ENCODE measurements around the gene PRDX5.

The PRDX5 gene

DNA sequence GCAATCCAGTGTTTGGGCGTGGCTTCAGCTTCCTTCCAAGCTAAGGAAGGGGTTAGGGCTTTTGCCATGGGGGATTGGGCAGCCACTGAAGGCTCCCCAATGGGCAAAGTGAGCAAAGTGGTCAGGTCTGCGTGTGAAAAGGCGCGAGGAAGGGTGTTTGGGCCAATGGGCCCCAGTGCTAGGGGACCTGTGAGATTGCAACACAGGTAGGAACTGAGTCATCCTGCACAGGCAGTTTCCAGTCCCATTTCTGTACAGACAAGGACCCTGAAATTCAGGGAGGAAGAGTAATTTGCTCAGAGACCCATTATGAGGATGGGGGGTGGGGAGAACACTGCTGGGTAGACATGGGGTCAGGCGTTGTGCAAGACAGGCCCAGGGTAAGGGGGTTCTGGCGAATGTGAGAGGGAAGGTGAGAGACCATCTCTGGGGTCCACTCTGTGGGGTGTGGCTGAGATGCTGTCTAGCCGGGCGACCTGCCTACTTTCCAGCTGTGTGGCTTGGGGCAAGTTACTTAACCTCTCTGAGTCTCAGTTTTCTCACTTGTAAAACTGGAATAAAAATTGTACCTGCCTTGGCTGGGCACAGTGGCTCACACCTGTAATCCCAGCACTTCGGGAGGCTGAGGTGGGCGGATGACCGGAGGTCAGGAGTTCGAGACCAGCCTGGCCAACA lies 29.4 kb downstream of the PRDX5 start:
- no peak for DNase-seq (ENCODE audit: low spot score)

- no peak for DNase-seq (ENCODE audit: low spot score)
Measured at GRCh38 chr11:64348383-64349024, 30.6 kb downstream of the PRDX5 start.

- no peak for DNase-seq (ENCODE audit: low spot score)
Measured at GRCh38 chr11:64349025-64349387, 31.1 kb downstream of the PRDX5 start.

DNA sequence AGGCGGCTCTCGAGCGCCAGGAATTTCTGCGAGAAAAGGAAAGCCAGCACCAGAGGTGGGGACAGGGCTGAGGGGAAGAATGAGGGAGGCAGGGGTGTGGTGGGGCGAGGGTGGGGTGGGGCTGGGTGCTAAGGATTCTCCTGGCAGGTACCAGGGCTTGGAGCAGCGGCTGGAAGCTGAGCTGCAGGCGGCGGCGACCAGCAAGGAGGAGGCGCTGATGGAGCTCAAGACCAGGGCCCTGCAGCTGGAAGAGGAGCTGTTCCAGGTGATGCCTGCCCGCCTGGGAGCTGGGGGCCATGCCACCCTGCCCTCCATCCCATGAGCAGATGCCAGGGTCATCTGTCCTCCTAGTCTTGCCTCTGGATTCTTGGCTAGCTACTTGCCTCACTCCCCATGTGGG lies 31.5 kb downstream of the PRDX5 start:
- DNase-seq (ENCODE audit: low spot score), result no peak

GRCh38 chr11:64351136-64351631 lies 33.3 kb downstream of the PRDX5 start:
- DNase-seq (ENCODE audit: low spot score), result no peak

DNA sequence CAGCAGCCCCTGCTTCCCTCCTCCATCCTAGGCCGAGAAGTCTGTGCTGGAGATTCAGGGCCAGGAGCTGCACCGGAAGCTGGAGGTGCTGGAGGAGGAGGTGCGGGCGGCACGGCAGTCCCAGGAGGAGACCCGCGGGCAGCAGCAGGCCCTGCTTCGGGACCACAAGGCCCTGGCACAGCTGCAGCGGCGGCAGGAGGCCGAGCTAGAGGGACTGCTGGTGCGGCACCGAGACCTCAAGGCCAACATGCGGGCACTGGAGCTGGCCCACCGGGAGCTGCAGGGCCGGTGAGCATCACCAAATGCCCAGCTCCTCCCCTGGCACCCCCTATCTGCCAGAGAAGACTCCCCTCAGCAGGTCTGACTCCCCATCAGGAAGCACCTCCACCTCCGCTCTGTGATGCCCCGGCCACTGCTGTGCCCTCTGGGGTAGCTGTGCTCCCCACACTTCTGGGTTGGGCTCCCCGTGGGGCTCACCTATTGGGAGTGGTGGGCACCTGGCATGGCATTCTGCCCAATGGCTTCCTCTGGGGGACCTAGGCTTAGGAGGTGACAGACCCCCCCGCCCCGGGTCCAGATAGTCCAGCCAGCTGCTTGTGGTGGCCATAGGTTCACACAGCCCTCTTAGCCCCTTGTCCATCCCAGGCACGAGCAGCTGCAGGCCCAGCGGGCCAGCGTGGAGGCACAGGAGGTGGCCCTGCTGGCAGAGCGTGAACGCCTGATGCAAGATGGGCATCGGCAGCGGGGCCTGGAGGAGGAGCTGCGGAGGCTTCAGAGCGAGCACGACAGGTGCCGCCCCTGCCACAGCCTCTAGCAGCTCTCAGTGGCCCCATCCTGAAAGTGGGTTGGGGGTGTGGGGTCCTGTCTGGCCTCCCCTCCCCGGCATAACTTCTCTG lies 34.4 kb downstream of the PRDX5 start:
- no peak for DNase-seq (ENCODE audit: low spot score)

DNA sequence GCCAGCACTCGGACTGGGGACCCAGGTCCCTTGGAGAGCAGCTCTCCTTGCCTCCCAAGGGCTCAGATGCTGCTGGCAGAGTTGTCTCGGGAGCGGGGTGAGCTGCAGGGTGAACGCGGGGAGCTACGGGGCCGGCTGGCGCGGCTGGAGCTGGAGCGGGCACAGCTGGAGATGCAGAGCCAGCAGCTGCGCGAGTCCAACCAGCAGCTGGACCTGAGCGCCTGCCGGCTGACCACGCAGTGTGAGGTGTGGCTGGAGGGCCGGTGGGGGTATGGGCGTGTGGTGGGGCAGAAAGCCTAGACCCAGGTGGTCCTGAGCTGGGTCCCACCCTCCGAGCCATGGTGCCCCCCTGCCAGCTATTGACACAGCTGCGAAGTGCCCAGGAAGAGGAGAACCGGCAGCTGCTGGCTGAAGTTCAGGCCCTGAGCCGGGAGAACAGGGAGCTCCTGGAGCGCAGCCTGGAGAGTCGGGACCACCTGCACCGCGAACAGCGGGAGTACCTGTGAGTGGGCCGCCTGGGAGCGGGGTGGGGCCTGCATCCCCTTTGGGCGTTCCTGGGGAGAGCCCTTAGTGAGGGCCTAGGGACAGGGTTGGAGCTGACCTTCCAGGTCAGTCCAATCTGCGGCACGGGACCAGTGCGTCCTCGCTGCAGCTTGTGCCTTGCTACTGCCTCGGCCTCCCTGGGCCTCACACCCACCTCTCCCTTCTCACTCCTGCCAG lies 35.2 kb downstream of the PRDX5 start:
- DNase-seq (ENCODE audit: low spot score), result no peak

DNA sequence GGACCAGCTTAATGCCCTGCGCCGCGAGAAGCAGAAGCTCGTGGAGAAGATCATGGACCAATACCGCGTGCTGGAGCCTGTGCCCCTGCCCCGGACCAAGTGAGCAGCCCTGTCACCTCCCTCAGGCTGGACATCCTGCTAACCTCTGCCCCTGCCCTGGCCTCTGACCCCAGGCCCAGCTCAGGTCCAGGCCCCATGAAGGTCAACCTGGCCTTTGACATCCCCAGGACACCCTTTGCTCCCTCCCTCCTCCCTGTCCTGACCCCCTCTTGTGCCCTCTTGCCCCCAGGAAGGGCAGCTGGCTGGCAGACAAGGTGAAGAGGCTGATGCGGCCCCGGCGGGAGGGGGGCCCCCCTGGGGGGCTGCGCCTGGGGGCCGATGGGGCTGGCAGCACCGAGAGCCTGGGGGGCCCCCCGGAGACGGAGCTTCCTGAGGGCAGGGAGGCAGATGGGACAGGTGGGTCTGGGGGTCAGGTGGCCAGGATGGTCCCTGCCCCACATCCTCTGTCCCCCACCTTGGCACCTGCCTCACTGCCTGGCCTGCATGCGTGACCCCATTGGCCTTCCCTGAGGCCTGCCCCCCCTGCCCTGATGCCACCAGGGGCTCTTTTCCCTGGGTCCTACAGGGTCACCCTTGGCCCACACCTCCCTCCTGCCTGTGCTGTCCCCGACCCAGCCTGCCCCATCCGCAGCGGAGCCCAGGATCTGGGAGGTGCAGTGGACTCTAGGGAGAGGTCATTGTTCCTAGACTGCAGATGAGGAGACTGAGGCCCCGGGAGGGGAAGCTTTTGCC lies 36.0 kb downstream of the PRDX5 start:
- DNase-seq (ENCODE audit: low spot score), result no peak

DNA sequence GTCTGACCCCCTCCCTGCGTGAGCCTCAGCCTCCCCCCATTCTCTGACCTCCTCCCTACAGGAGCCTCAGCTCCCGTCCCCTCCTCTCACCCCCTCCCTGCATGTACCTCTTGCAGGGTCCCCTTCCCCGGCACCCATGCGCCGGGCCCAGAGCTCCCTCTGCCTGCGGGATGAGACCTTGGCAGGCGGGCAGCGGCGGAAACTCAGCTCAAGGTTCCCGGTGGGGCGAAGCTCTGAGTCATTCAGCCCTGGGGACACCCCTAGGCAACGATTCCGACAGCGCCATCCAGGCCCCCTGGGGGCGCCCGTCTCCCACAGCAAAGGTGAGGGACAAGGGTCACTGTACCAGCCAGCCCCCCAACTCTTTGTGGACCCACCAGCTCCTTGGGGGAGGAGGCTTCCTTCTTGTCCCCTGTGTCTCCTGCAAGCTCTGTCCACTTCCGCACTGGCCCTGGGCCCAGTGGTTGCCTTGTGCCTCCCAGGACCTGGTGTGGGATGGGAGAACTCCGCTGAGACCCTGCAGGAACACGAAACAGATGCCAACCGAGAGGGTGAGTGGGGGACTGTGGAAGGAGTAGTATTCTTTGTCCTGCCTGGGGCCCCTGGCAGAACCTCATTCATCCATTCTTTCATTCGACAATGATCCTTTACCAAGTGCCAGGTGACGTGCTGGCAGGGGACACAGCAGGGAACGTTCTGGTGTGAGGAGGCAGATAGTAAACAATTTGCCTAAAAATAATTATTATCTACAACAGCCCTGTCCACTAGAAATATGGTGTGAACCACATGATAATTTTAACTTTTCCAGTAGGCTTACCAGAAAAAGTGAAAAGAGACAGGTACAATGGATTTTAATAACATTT lies 37.4 kb downstream of the PRDX5 start:
- peak; percentile 82 for DNase-seq (ENCODE audit: low spot score)

DNA sequence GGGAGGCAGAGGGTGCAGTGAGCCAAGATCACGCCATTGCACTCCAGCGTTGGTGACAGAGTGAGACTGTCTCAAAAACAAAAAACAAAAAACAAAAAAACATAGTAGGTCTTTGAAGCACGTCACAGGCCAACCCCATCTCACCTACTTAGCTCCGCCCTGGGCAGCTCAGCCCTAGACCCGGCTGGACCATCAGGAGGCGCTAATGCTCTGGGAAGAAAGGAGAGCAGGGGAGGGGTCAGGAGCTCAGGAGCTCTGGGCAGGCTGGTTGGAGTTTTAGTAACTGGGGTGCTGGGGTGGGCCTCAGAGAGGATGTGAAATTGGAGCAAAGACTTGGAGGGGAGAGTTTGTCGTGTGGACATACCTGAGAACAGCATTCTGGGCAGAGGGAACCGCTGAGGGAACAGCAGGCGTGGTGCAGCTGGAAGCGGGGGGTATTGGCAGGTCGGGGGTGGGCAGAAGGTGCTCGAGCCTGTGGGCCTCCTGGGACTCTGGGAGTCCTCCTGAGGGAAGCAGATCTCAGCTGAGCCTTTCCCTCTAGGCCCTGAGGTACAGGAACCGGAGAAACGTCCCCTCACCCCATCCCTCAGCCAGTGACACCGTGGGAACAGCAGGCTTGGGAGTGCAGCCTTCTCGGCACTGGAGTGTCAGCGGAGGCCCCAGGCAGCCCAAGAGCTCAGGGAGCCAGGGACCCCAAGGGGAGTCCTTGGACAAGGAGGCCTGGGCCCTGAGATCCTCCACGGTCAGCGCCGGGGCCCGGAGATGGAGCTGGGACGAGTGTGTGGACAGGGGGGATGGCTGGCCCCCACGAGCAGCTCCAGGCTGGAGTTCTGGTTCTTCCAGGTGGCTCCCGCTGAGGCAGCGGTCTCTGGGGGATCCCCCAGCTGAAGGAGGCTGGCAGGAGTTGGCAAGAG lies 38.8 kb downstream of the PRDX5 start:
- DNase-seq (ENCODE audit: low spot score), result no peak

DNA sequence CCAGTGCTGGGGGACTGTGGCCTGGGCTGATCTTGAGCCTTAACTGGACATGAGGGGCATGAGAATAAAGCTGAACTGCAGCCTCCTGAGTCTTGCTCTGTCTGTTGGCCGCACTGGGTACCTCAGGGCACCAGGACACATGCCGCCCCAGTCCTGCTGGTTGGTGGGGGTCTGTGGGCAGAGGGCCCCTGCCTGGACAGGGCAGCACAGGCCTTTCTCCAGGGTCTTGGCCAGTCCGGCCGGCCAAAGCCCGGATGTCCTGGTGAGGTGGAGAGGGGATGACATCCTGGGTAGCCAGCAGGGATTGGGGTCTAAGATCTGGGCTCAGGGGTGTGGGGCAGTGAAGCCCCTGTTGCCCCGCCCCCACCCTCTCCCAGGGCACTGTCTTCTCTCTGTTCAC lies 39.5 kb downstream of the PRDX5 start:
- DNase-seq (ENCODE audit: low spot score), result no peak

- DNase-seq (ENCODE audit: low spot score), result no peak
Measured at GRCh38 chr11:64357904-64358535, 40.1 kb downstream of the PRDX5 start.

DNA sequence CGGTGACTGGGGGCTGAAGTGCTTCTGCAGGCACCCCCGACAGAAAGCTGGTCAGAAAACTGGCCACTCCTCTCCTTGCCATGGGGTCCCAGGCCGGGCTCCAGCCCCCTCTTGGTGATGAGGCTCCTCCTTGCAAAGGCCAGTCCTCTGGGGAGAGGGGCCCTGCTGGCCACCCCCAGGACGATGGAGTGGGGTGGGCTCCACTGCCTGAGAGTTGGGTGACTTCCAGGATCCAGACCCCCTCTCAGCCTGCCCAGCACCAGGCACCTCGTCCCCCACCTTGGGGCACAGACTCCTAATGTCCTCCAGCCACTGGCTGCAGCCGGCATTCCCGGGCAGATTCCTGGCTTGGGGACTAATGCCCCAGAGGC lies 40.6 kb downstream of the PRDX5 start:
- no peak for DNase-seq (ENCODE audit: low spot score)

DNA sequence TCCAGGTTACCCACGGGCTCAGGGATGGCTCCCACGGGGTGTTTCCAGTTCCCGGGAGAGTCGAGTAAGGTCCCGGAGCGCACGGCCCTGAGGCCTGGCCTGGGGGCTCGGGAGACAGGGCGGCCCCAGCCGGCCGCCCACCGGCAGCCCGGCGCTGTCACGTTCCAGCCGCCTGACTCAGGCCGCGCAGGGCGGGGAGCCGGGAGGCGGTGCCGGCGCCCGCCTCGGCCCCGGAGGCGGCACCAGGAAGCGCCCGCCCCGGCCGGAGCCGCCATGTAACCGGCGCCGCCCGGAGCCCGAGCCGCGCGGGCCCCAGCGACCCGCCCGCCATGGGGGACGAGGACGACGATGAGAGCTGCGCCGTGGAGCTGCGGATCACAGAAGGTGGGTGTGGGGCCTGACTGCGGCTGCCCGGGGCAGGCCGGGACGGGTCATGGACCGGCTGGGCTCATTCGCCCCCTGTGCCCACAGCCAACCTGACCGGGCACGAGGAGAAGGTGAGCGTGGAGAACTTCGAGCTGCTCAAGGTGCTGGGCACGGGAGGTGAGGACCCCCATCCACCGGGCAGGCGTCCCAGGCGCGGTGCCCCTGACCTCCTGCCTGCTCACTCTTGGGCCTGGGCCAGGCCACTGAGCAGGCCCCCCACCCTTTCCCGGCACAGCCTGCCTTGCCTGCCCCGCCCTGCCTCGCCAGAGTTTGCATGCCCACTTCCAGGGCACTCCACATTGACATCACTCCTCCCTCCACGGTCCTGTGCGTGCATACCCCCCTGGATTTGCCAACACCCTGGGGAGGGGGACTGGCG lies 41.2 kb downstream of the PRDX5 start, which contains the start of gene RPS6KA4:
RPS6KA4 (plus strand) TSS at position 256 of the 805 bp plus-strand sequence; CDS start at position 330, 74 bp downstream.
- DNase-seq (ENCODE audit: low spot score), result peak; percentile 62

GRCh38 chr11:64359712-64360445 lies 42.0 kb downstream of the PRDX5 start:
- DNase-seq (ENCODE audit: low spot score), result peak; percentile 62

DNA sequence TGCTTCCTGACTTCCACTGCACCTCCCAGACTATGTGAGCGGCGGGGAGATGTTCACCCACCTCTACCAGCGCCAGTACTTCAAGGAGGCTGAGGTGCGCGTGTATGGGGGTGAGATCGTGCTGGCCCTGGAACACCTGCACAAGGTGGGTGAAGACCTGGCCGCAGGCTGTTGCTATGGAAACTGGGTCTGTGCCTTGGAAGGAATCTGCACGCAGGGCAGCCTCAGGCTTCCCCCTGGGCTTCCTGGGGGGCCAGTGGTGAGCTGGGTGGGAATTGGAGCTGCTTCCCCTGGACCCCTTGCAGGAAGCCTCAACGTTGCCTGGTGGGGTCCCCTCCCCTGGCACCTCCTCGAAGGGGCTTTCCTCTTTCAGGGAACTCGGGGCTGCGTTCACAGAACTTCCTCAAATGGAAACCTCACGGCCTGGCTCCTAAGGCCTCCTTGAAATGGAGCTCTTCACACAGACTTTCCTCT lies 42.6 kb downstream of the PRDX5 start:
- DNase-seq (ENCODE audit: low spot score), result no peak

DNA sequence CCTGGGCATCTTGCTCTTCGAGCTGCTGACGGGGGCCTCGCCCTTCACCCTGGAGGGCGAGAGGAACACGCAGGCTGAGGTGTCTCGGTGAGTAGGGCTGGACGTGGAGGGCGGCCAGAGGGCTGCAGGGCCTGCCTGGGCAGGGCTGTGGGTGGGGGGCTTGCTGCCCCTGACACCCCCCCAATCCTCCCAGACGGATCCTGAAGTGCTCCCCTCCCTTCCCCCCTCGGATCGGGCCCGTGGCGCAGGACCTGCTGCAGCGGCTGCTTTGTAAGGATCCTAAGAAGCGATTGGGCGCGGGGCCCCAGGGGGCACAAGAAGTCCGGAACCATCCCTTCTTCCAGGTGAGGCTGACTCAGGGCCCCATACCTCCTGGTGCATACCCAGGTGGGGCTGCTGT lies 43.7 kb downstream of the PRDX5 start:
- DNase-seq (ENCODE audit: low spot score), result no peak
